Gastrocnemius medialis (tissue), 4 donors: ENCODE results near the gene LONP1.

Experiments
- POLR2A ChIP-seq, 2 donors: fragments of 450-650 bp; IDR thresholded peaks; one replicate each; pipeline ENCODE4 v1.6.1; 2017; ENCODE audit warnings: antibody characterized with exemption in 2 of 2, mild to moderate bottlenecking in 2 of 2, moderate library complexity in 2 of 2
- TF ChIP-seq, protein P1 (sequence below), 5 experiments: fragments of 450-650 bp in 3 of 5; fragments of 200-600 bp in 2 of 5; sonication (generic) in 2 of 5; IDR thresholded peaks in 4 of 5; conservative IDR thresholded peaks in 1 of 5; 1 replicate in 4 of 5; 2 replicates in 1 of 5; pipeline ENCODE4 v1.5.1; 2016 to 2019; ENCODE audit warnings: antibody characterized with exemption in 5 of 5, mild to moderate bottlenecking in 3 of 5, moderate library complexity in 3 of 5

GRCh38 chr19:5654931-5655330 lies 65.0 kb downstream of the LONP1 start:
- TF ChIP-seq, protein P1, sequence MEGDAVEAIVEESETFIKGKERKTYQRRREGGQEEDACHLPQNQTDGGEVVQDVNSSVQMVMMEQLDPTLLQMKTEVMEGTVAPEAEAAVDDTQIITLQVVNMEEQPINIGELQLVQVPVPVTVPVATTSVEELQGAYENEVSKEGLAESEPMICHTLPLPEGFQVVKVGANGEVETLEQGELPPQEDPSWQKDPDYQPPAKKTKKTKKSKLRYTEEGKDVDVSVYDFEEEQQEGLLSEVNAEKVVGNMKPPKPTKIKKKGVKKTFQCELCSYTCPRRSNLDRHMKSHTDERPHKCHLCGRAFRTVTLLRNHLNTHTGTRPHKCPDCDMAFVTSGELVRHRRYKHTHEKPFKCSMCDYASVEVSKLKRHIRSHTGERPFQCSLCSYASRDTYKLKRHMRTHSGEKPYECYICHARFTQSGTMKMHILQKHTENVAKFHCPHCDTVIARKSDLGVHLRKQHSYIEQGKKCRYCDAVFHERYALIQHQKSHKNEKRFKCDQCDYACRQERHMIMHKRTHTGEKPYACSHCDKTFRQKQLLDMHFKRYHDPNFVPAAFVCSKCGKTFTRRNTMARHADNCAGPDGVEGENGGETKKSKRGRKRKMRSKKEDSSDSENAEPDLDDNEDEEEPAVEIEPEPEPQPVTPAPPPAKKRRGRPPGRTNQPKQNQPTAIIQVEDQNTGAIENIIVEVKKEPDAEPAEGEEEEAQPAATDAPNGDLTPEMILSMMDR (IDR thresholded peaks at IDR 0.05 in 4 of 5, conservative IDR thresholded peaks at IDR 0.05 in 1 of 5) = no peak
- TF ChIP-seq POLR2A (IDR thresholded peaks at IDR 0.05) = no peak
